Measurements from ENCODE around the gene CYP26A1.

CYP26A1 gene

GRCh38 chr10:93126483-93127052 lies 52.9 kb downstream of the CYP26A1 start:
- no peak for DNase-seq

Measured in NCI-H1694 (cell line).